MM.1S (cell line): ENCODE measurements around the gene TULP3.

Source experiments
- EZH2phosphoT487 ChIP-seq: fragments of 300-600 bp; sonication (generic); IDR thresholded peaks from 2 replicates; pipeline ENCODE4 v1.6.1; 2018; ENCODE audit warnings: antibody characterized with exemption, low read length
- TF ChIP-seq, protein P1 (sequence below): fragments of 300-600 bp; sonication (generic); IDR thresholded peaks from 2 replicates; pipeline ENCODE4 v1.5.1; 2016; ENCODE audit warnings: antibody characterized with exemption, low read length, mixed read lengths

GRCh38 chr12:2900642-2901041 lies 10.0 kb downstream of the TULP3 start:
- TF ChIP-seq, protein P1, sequence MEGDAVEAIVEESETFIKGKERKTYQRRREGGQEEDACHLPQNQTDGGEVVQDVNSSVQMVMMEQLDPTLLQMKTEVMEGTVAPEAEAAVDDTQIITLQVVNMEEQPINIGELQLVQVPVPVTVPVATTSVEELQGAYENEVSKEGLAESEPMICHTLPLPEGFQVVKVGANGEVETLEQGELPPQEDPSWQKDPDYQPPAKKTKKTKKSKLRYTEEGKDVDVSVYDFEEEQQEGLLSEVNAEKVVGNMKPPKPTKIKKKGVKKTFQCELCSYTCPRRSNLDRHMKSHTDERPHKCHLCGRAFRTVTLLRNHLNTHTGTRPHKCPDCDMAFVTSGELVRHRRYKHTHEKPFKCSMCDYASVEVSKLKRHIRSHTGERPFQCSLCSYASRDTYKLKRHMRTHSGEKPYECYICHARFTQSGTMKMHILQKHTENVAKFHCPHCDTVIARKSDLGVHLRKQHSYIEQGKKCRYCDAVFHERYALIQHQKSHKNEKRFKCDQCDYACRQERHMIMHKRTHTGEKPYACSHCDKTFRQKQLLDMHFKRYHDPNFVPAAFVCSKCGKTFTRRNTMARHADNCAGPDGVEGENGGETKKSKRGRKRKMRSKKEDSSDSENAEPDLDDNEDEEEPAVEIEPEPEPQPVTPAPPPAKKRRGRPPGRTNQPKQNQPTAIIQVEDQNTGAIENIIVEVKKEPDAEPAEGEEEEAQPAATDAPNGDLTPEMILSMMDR: no peak
- no peak for TF ChIP-seq EZH2phosphoT487
